Activated CD4-positive, alpha-beta T cell treated with anti-CD3 and anti-CD28 coated beads for 36 hours (primary cell): ENCODE measurements around the gene VIT. TPM values are rescaled to one million over a fixed set of nuclear protein-coding genes. Genes with fewer than 3 reads are reported as not detected.

Experiments used
- ATAC-seq: fragments of 200-7000 bp; cut with Tn5 transposase; one replicate; pipeline ENCODE4 v1.10.0; 2021; ENCODE audit warnings: mild to moderate bottlenecking, moderate library complexity
- CTCF ChIA-PET: fragments of 350-600 bp; sonication (Branson Sonifier 250); formaldehyde crosslinking; loops from one replicate; lab custom pipeline; 2021; ENCODE audit warnings: antibody characterized with exemption; lab: Charles Lee
- POLR2A ChIA-PET: fragments of 350-600 bp; sonication (Branson Sonifier 250); formaldehyde crosslinking; loops from one replicate; lab custom pipeline; 2021; ENCODE audit warnings: antibody characterized with exemption, inconsistent platforms; lab: Charles Lee
- DNase-seq: peaks from one replicate; pipeline ENCODE4 v3.0.0-alpha.2; 2020
- H3K27ac Mint-ChIP-seq: one replicate; pipeline ENCODE4 v1.8.0; 2021; ENCODE audit warnings: mixed read lengths
- H3K27me3 Mint-ChIP-seq: one replicate; pipeline ENCODE4 v1.8.0; 2021; ENCODE audit warnings: mixed read lengths
- H3K36me3 Mint-ChIP-seq: one replicate; pipeline ENCODE4 v1.8.0; 2021; ENCODE audit warnings: low read depth, mixed read lengths
- H3K4me1 Mint-ChIP-seq: one replicate; pipeline ENCODE4 v1.8.0; 2021; ENCODE audit warnings: mixed read lengths
- H3K4me3 Mint-ChIP-seq: one replicate; pipeline ENCODE4 v1.8.0; 2021; ENCODE audit warnings: mild to moderate bottlenecking, moderate library complexity, mixed read lengths
- H3K9me3 Mint-ChIP-seq: one replicate; pipeline ENCODE4 v1.8.0; 2021; ENCODE audit warnings: low read depth, mixed read lengths
- intact Hi-C, 2 experiments: fragments of 100-400 bp; cut with DNase I in 1 of 2; cut with micrococcal nuclease in 1 of 2; formaldehyde crosslinking; loops; one replicate each; pipeline versions ENCODE4 v1.14.2 to v1.15.1; 2022 to 2024; cut with DNase I, micrococcal nuclease
- total RNA-seq, 2 experiments: library from RNA; stranded (reverse); gene quantifications; one replicate each; pipeline ENCODE4 v1.2.3, GENCODE V29; 2021

Gene VIT
- total RNA-seq, 2 experiments from 2014 or later, result not detected

DNA sequence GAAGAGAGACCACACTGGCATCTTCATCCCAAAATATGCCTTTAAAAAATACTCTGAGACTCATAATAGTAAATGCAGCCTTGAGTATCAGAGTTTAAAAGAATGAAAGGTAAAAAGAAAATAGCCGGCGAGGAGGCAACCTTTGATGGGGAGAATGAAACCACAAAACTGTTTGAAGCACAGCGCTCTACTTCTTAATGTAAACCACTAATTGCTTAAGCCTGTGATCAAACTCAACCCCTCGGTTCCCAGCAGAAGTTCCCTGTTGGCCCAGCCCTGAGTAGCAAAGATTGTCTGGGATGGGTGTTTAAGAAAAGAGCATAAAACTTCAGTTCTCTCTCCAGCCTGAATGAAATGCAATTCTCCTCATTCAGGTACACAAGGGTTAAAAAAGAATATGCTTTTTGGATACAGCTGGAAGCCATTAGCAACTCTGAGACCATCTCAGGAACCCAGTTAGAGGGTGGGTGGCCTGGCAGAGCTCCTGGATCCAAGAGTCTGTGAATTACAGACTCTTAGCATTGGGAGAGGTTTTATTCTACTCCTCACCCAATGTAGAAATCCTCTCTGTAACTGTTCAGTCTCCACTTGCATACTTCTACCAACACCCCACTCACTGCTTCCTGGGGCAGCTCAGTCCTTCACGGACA lies 44.8 kb downstream of the VIT start:
- no peak for DNase-seq
- H3K36me3 Mint-ChIP-seq, result no peaks in the 10 kb centered on the region
- H3K4me3 Mint-ChIP-seq, result no peak overlapping the region
- ChIA-PET CTCF (no interaction called here), POLR2A (interaction anchor here (0.7 kb wide), 1 partner anchor 972 kb away, joined by 3 read pairs; no protein-coding TSS in a partner anchor)
- H3K9me3 Mint-ChIP-seq, result no peaks in the 10 kb centered on the region
- H3K27me3 Mint-ChIP-seq, result peaks cover 25% of the 10 kb centered on the region
- peaks cover 3% of the 10 kb centered on the region for H3K4me1 Mint-ChIP-seq
- H3K27ac Mint-ChIP-seq, result no peak overlapping the region
- ATAC-seq, result no peak
- intact Hi-C loops, result no loop called here

GRCh38 chr2:36743954-36744353 lies 47.4 kb downstream of the VIT start:
- Mint-ChIP-seq H3K9me3 (no peaks in the 10 kb centered on the region), H3K4me1 (peaks cover 3% of the 10 kb centered on the region), H3K27me3 (peaks cover 44% of the 10 kb centered on the region), H3K36me3 (no peaks in the 10 kb centered on the region), H3K27ac (no peak overlapping the region), H3K4me3 (no peak overlapping the region)
- CTCF ChIA-PET, result no interaction called here
- DNase-seq (no peak), ATAC-seq (no peak)
- intact Hi-C loops, result no loop called here
- POLR2A ChIA-PET, result no interaction called here

GRCh38 chr2:36748166-36748565 lies 51.7 kb downstream of the VIT start:
- DNase-seq, result no peak
- Mint-ChIP-seq H3K9me3 (no peaks in the 10 kb centered on the region), H3K4me1 (no peaks in the 10 kb centered on the region), H3K36me3 (no peaks in the 10 kb centered on the region), H3K27me3 (peaks cover 44% of the 10 kb centered on the region), H3K4me3 (no peak overlapping the region), H3K27ac (no peak overlapping the region)
- ATAC-seq, result no peak
- ChIA-PET CTCF (no interaction called here), POLR2A (no interaction called here)
- intact Hi-C loops, result no loop called here

GRCh38 chr2:36750101-36750500 lies 53.6 kb downstream of the VIT start:
- Mint-ChIP-seq H3K36me3 (no peaks in the 10 kb centered on the region), H3K4me1 (no peaks in the 10 kb centered on the region), H3K27ac (no peak overlapping the region), H3K9me3 (no peaks in the 10 kb centered on the region), H3K4me3 (no peak overlapping the region), H3K27me3 (peaks cover 40% of the 10 kb centered on the region)
- ChIA-PET CTCF (interaction anchor here (1.8 kb wide), 1 partner anchor 20 kb away, joined by 6 read pairs; no protein-coding TSS in a partner anchor), POLR2A (no interaction called here)
- DNase-seq (no peak), ATAC-seq (no peak)
- intact Hi-C loops, result no loop called here

- no peaks in the 10 kb centered on the region for H3K4me1 Mint-ChIP-seq
- intact Hi-C loops, result no loop called here
- POLR2A ChIA-PET, result no interaction called here
- H3K27ac Mint-ChIP-seq, result no peak overlapping the region
- ATAC-seq, result no peak
- CTCF ChIA-PET, result interaction anchor here (1.1 kb wide), 1 partner anchor 16 kb away, joined by 4 read pairs; no protein-coding TSS in a partner anchor
- H3K27me3 Mint-ChIP-seq, result peaks cover 21% of the 10 kb centered on the region
- H3K4me3 Mint-ChIP-seq, result no peak overlapping the region
- H3K9me3 Mint-ChIP-seq, result no peaks in the 10 kb centered on the region
- H3K36me3 Mint-ChIP-seq, result no peaks in the 10 kb centered on the region
- no peak for DNase-seq
Observed at GRCh38 chr2:36753706-36754221, 57.3 kb downstream of the VIT start.

DNA sequence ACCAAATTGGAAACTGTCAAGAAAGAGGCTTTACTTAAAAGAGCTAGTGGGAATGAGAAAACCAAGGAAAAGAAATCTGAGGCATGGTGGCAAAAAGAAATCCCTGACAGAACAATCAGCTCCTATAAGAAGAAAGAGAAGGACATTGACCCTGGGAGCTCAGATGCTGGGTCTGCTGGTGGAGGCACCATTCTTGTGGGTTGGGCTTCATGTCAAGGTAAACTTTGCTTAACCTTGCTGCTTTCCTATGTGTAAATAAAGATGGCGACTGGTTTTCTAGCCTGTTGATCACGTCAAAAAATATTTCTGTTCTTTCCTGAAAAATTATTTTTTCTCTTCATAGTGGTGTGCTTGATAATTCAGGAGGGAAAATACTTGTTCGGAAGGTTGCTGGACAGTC lies 58.1 kb downstream of the VIT start:
- H3K9me3 Mint-ChIP-seq, result no peaks in the 10 kb centered on the region

GRCh38 chr2:36756438-36756837 lies 59.9 kb downstream of the VIT start:
- no peak overlapping the region for H3K27ac Mint-ChIP-seq
- intact Hi-C loops, result no loop called here
- peaks cover 11% of the 10 kb centered on the region for H3K27me3 Mint-ChIP-seq
- ChIA-PET CTCF (interaction anchor here (1.1 to 1.7 kb wide), 2 partner anchors 14 to 24 kb away, joined by 3 read pairs; no protein-coding TSS in a partner anchor), POLR2A (no interaction called here)
- no peak for ATAC-seq
- no peak overlapping the region for H3K4me3 Mint-ChIP-seq
- no peaks in the 10 kb centered on the region for H3K36me3 Mint-ChIP-seq
- H3K9me3 Mint-ChIP-seq, result no peaks in the 10 kb centered on the region
- no peak for DNase-seq
- no peaks in the 10 kb centered on the region for H3K4me1 Mint-ChIP-seq

More for the DNA sequence above, 58.1 kb downstream of the VIT start:
- ChIA-PET POLR2A (no interaction called here), CTCF (interaction anchor here (0.7 to 1.1 kb wide), 2 partner anchors 15 to 16 kb away, joined by 3 to 4 read pairs; no protein-coding TSS in a partner anchor)
- no peaks in the 10 kb centered on the region for H3K36me3 Mint-ChIP-seq
- peaks cover 16% of the 10 kb centered on the region for H3K27me3 Mint-ChIP-seq
- no peak for ATAC-seq
- no peak overlapping the region for H3K27ac Mint-ChIP-seq
- H3K4me3 Mint-ChIP-seq, result no peak overlapping the region
- no peak for DNase-seq
- H3K4me1 Mint-ChIP-seq, result no peaks in the 10 kb centered on the region
- intact Hi-C loops, result no loop called here

DNA sequence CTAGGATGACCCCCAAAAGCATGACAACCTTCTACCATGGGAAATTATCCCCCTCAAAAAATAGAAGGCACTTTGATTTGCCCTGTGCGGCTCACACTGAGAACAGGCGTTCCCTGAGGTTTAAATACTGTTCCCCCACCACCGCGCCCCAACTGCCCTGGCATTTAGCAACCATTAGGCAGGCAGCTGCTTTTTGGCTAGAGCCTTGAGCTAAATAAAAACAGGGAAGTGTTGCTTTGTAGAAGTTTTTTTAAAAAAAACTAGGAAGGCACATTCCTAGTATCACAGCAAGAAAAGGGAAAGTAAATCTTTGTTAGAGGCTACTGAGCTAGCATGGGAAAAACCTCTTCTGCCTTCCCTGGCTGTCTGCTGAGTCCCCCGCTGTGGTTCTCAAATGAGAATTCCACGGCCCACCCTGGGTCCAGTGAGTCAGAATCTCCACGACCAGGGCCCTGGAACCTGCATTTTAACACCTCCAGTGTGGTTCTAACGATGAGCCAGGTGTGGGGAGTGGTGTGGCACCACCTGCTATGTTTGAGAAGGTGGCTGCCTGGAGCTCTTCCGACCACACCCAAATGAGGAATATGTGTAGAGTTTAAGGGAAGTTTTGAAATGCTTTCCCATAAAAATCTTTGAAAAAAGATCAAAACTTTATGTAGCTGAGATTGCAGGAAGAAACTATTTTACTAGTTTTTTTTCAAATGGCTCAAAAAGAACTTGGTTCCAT lies 66.4 kb downstream of the VIT start:
- ATAC-seq (no peak), DNase-seq (no peak)
- Mint-ChIP-seq H3K27ac (no peak overlapping the region), H3K4me1 (no peaks in the 10 kb centered on the region), H3K36me3 (no peaks in the 10 kb centered on the region), H3K9me3 (no peaks in the 10 kb centered on the region), H3K4me3 (no peak overlapping the region), H3K27me3 (no peaks in the 10 kb centered on the region)
- POLR2A ChIA-PET, result no interaction called here
- CTCF ChIA-PET, result interaction anchor here (1.1 kb wide), 1 partner anchor 10 kb away, joined by 3 read pairs; no protein-coding TSS in a partner anchor
- intact Hi-C loops, result no loop called here

DNA sequence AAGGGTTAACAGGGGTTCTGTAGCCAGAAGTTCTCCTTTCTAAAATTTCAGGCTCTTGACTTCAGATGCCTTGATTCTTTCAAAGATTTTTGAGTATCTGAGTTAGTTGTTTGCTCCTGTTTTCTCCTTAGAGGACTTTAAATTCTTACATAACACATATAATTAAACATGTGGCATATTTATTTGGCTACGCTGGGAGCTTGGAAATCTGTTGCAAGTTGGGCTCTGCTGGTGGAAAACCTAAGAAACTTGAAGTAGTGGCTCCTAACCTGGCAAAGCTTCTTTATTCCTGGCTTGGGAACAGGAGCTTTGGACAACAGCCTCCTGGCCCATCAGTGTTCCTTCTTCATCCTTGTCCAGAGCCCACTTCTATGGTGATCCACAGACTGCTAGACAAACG lies 72.6 kb downstream of the VIT start:
- Mint-ChIP-seq H3K9me3 (no peaks in the 10 kb centered on the region), H3K4me3 (no peak overlapping the region), H3K27ac (no peak overlapping the region), H3K27me3 (peaks cover 3% of the 10 kb centered on the region), H3K36me3 (no peaks in the 10 kb centered on the region), H3K4me1 (peaks cover 2% of the 10 kb centered on the region)
- POLR2A ChIA-PET, result no interaction called here
- ATAC-seq, result no peak
- intact Hi-C loops, result no loop called here
- CTCF ChIA-PET, result interaction anchor here (0.5 to 4.0 kb wide), 4 partner anchors 11 to 33 kb away, joined by 3 to 19 read pairs (median 4); no protein-coding TSS in a partner anchor
- no peak for DNase-seq

DNA sequence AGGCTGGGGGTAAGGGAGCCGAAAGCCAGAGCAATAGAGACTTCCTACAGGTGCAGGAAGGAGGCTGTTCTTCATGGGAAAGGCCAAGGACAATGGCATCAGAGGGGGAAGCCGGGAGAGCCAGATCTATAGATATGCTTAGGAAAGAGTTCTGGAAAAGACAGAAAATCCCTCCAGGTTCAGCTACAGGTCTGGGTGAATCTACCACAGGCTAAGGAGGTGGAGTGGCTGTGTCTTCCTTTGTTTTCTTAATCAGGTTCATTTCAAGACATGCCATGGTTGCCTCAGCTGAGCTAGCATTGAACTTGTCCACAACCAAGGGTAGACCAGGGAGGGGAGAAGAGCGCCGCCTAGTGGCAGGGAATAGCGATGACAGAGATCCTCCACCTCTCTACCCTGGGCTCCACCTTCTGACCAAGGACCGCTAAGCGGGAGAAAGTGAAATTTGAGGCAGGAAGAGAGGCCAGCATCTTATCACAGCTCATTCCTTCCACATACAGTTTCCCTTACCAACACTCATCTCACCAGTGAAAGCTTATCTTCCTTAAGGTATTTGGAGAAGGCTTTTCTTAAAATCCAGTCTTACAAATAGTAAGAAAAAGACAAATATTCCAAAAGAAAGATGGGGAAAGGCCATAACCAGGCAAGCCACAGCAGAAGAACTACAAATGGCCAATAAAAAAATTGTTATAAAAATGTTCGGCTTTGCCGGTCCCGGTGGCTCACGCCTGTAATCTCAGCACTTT lies 74.2 kb downstream of the VIT start:
- CTCF ChIA-PET, result interaction anchor here (0.6 to 1.7 kb wide), 12 partner anchors 8 to 175 kb away, joined by 3 to 7 read pairs (median 4); no protein-coding TSS in a partner anchor
- ATAC-seq, result peak; percentile 86

DNA sequence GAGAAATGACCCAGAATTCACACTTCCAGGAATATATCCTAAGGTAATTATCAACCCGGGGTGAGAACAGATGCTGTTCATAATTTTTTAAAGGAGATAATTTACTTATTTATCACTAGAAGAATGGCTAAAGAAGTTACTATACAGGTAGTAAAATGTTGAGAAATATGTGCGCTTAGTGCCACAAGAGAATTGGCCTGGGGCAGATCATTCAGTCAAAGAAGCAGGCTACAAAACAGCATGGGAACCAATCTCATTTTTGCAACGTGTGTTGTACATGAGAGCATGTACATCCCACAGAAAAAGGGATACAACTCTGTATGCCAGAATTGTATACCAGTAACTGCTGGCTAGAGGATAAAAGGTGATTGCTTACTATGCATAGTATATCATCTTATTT lies 75.2 kb downstream of the VIT start:
- POLR2A ChIA-PET, result no interaction called here
- H3K27ac Mint-ChIP-seq, result no peak overlapping the region
- ATAC-seq (no peak), DNase-seq (no peak)
- H3K4me3 Mint-ChIP-seq, result no peak overlapping the region
- no peaks in the 10 kb centered on the region for H3K9me3 Mint-ChIP-seq
- H3K4me1 Mint-ChIP-seq, result peaks cover 2% of the 10 kb centered on the region
- no peaks in the 10 kb centered on the region for H3K36me3 Mint-ChIP-seq
- intact Hi-C loops, result loop anchor here in 1 of 2 experiments (5.0 kb wide), 1 partner anchor 419 kb away; no protein-coding TSS in a partner anchor
- H3K27me3 Mint-ChIP-seq, result peaks cover 3% of the 10 kb centered on the region
- CTCF ChIA-PET, result interaction anchor here (1.1 to 1.7 kb wide), 2 partner anchors 9 to 13 kb away, joined by 5 read pairs; no protein-coding TSS in a partner anchor

More for the DNA sequence above, 74.2 kb downstream of the VIT start:
- Mint-ChIP-seq H3K4me3 (no peak overlapping the region), H3K27me3 (peaks cover 3% of the 10 kb centered on the region), H3K4me1 (peaks cover 2% of the 10 kb centered on the region), H3K36me3 (no peaks in the 10 kb centered on the region), H3K27ac (no peak overlapping the region), H3K9me3 (no peaks in the 10 kb centered on the region)
- POLR2A ChIA-PET, result no interaction called here
- intact Hi-C loops, result loop anchor here in 1 of 2 experiments (5.0 kb wide), 1 partner anchor 418 kb away; no protein-coding TSS in a partner anchor
- peak; percentile 77 for DNase-seq
